ENCODE measurements around the gene SLC30A9.

The SLC30A9 gene

GRCh38 chr4:42067264-42067663 lies 76.9 kb downstream of the SLC30A9 start:
- peaks cover 29% of the 10 kb centered on the region for H3K36me3 Mint-ChIP-seq (ENCODE audit: low read depth)
- ATAC-seq (no peak), DNase-seq (no peak)
- H3K27ac Mint-ChIP-seq = no peak overlapping the region
- no peaks in the 10 kb centered on the region for H3K9me3 Mint-ChIP-seq
- H3K4me3 Mint-ChIP-seq = no peak overlapping the region
- H3K4me1 Mint-ChIP-seq = no peaks in the 10 kb centered on the region
- H3K27me3 Mint-ChIP-seq = no peaks in the 10 kb centered on the region

GRCh38 chr4:42070463-42070862 lies 80.1 kb downstream of the SLC30A9 start:
- ATAC-seq (no peak), DNase-seq (no peak)
- Mint-ChIP-seq H3K36me3 (ENCODE audit: low read depth) (peaks cover 27% of the 10 kb centered on the region), H3K4me3 (no peak overlapping the region), H3K4me1 (no peaks in the 10 kb centered on the region), H3K27me3 (no peaks in the 10 kb centered on the region), H3K27ac (no peak overlapping the region), H3K9me3 (no peaks in the 10 kb centered on the region)

GRCh38 chr4:42074294-42074693 lies 84.0 kb downstream of the SLC30A9 start:
- Mint-ChIP-seq H3K9me3 (no peaks in the 10 kb centered on the region), H3K36me3 (ENCODE audit: low read depth) (peaks cover 28% of the 10 kb centered on the region), H3K4me3 (no peak overlapping the region)

GRCh38 chr4:42078184-42078801 lies 88.0 kb downstream of the SLC30A9 start:
- no peak for ATAC-seq
- Mint-ChIP-seq H3K27me3 (no peaks in the 10 kb centered on the region), H3K4me1 (no peaks in the 10 kb centered on the region), H3K36me3 (ENCODE audit: low read depth) (peaks cover 17% of the 10 kb centered on the region), H3K9me3 (no peaks in the 10 kb centered on the region), H3K4me3 (no peak overlapping the region), H3K27ac (no peak overlapping the region)
- DNase-seq = no peak

More at GRCh38 chr4:42074294-42074693, 84.0 kb downstream of the SLC30A9 start:
- DNase-seq (no peak), ATAC-seq (no peak)
- Mint-ChIP-seq H3K4me1 (no peaks in the 10 kb centered on the region), H3K27me3 (no peaks in the 10 kb centered on the region), H3K27ac (no peak overlapping the region)

- no peak for DNase-seq
- no peaks in the 10 kb centered on the region for H3K9me3 Mint-ChIP-seq
- no peak overlapping the region for H3K27ac Mint-ChIP-seq
- H3K4me1 Mint-ChIP-seq = no peaks in the 10 kb centered on the region
- ATAC-seq = no peak
- no peak overlapping the region for H3K4me3 Mint-ChIP-seq
- H3K27me3 Mint-ChIP-seq = no peaks in the 10 kb centered on the region
- H3K36me3 Mint-ChIP-seq (ENCODE audit: low read depth) = peaks cover 14% of the 10 kb centered on the region
These were observed 90.0 kb downstream of the SLC30A9 start for GRCh38 chr4:42080306-42080705.

- DNase-seq = no peak
- no peaks in the 10 kb centered on the region for H3K27me3 Mint-ChIP-seq
- no peak for ATAC-seq
- H3K9me3 Mint-ChIP-seq = no peaks in the 10 kb centered on the region
- H3K4me3 Mint-ChIP-seq = no peak overlapping the region
- H3K27ac Mint-ChIP-seq = no peak overlapping the region
- no peaks in the 10 kb centered on the region for H3K4me1 Mint-ChIP-seq
- H3K36me3 Mint-ChIP-seq (ENCODE audit: low read depth) = peaks cover 25% of the 10 kb centered on the region
These were observed 93.5 kb downstream of the SLC30A9 start for GRCh38 chr4:42083816-42084215.

- Mint-ChIP-seq H3K4me3 (no peak overlapping the region), H3K9me3 (no peaks in the 10 kb centered on the region), H3K36me3 (ENCODE audit: low read depth) (peaks cover 19% of the 10 kb centered on the region), H3K27ac (no peak overlapping the region), H3K27me3 (no peaks in the 10 kb centered on the region), H3K4me1 (no peaks in the 10 kb centered on the region)
- no peak for DNase-seq
- no peak for ATAC-seq
These were observed 98.1 kb downstream of the SLC30A9 start for GRCh38 chr4:42088386-42088785.

GRCh38 chr4:42101446-42101975 lies 111.2 kb downstream of the SLC30A9 start:
- peaks cover 3% of the 10 kb centered on the region for H3K9me3 Mint-ChIP-seq
- H3K36me3 Mint-ChIP-seq (ENCODE audit: low read depth) = no peaks in the 10 kb centered on the region
- H3K4me1 Mint-ChIP-seq = no peaks in the 10 kb centered on the region
- no peak overlapping the region for H3K27ac Mint-ChIP-seq
- DNase-seq (no peak), ATAC-seq (no peak)
- H3K27me3 Mint-ChIP-seq = no peaks in the 10 kb centered on the region
- H3K4me3 Mint-ChIP-seq = no peak overlapping the region

- ATAC-seq (no peak), DNase-seq (no peak)
- H3K4me1 Mint-ChIP-seq = no peaks in the 10 kb centered on the region
- peaks cover 4% of the 10 kb centered on the region for H3K27me3 Mint-ChIP-seq
- no peak overlapping the region for H3K27ac Mint-ChIP-seq
- peaks cover 3% of the 10 kb centered on the region for H3K9me3 Mint-ChIP-seq
- no peak overlapping the region for H3K4me3 Mint-ChIP-seq
- no peaks in the 10 kb centered on the region for H3K36me3 Mint-ChIP-seq (ENCODE audit: low read depth)
These were observed 114.2 kb downstream of the SLC30A9 start for GRCh38 chr4:42104521-42104920.

- H3K27me3 Mint-ChIP-seq = peaks cover 8% of the 10 kb centered on the region
- no peak for DNase-seq
- H3K9me3 Mint-ChIP-seq = no peaks in the 10 kb centered on the region
These were observed 122.5 kb downstream of the SLC30A9 start for GRCh38 chr4:42112846-42113245.

GRCh38 chr4:42119886-42120285 lies 129.6 kb downstream of the SLC30A9 start:
- no peaks in the 10 kb centered on the region for H3K4me1 Mint-ChIP-seq
- peaks cover 4% of the 10 kb centered on the region for H3K27me3 Mint-ChIP-seq
- ATAC-seq (no peak), DNase-seq (no peak)
- peaks cover 1% of the 10 kb centered on the region for H3K36me3 Mint-ChIP-seq (ENCODE audit: low read depth)
- H3K9me3 Mint-ChIP-seq = no peaks in the 10 kb centered on the region
- no peak overlapping the region for H3K27ac Mint-ChIP-seq
- no peak overlapping the region for H3K4me3 Mint-ChIP-seq

More at GRCh38 chr4:42112846-42113245, 122.5 kb downstream of the SLC30A9 start:
- ATAC-seq = no peak
- Mint-ChIP-seq H3K27ac (no peak overlapping the region), H3K36me3 (ENCODE audit: low read depth) (peaks cover 1% of the 10 kb centered on the region), H3K4me3 (no peak overlapping the region), H3K4me1 (no peaks in the 10 kb centered on the region)

GRCh38 chr4:42122237-42122636 lies 131.9 kb downstream of the SLC30A9 start:
- Mint-ChIP-seq H3K27me3 (no peaks in the 10 kb centered on the region), H3K4me1 (no peaks in the 10 kb centered on the region), H3K4me3 (no peak overlapping the region), H3K36me3 (ENCODE audit: low read depth) (peaks cover 1% of the 10 kb centered on the region), H3K9me3 (no peaks in the 10 kb centered on the region), H3K27ac (no peak overlapping the region)
- DNase-seq (no peak), ATAC-seq (no peak)

- Mint-ChIP-seq H3K4me3 (no peak overlapping the region), H3K27ac (no peak overlapping the region), H3K9me3 (no peaks in the 10 kb centered on the region), H3K36me3 (ENCODE audit: low read depth) (no peaks in the 10 kb centered on the region), H3K4me1 (no peaks in the 10 kb centered on the region), H3K27me3 (no peaks in the 10 kb centered on the region)
- DNase-seq = no peak
- ATAC-seq = no peak
These were observed 132.8 kb downstream of the SLC30A9 start for GRCh38 chr4:42123071-42123644.

- ATAC-seq (no peak), DNase-seq (no peak)
- Mint-ChIP-seq H3K4me3 (no peak overlapping the region), H3K9me3 (no peaks in the 10 kb centered on the region), H3K27ac (no peak overlapping the region), H3K27me3 (peaks cover 10% of the 10 kb centered on the region), H3K36me3 (ENCODE audit: low read depth) (no peaks in the 10 kb centered on the region), H3K4me1 (no peaks in the 10 kb centered on the region)
These were observed 141.8 kb downstream of the SLC30A9 start for GRCh38 chr4:42132099-42132498.

GRCh38 chr4:42133006-42133405 lies 142.7 kb downstream of the SLC30A9 start:
- Mint-ChIP-seq H3K27ac (no peak overlapping the region), H3K4me3 (no peak overlapping the region)
- ATAC-seq = no peak

More at GRCh38 chr4:42133006-42133405, 142.7 kb downstream of the SLC30A9 start:
- Mint-ChIP-seq H3K9me3 (no peaks in the 10 kb centered on the region), H3K36me3 (ENCODE audit: low read depth) (no peaks in the 10 kb centered on the region), H3K4me1 (no peaks in the 10 kb centered on the region), H3K27me3 (peaks cover 10% of the 10 kb centered on the region)
- no peak for DNase-seq
